Measurements from ENCODE around the gene PTGES3. TPM values are rescaled to one million over a fixed set of nuclear protein-coding genes. Genes with fewer than 3 reads are reported as not detected.
"Not testable (repeated sequence)": the region's sequence is repeated elsewhere in the genome, so short reads cannot be mapped to it uniquely, and the experiment has no call there.

Gene PTGES3
- total RNA-seq, 5 donors from 2014 or later (not counting 1 experiment from before 2014, with no cell fraction given): 121 to 155 (median 145) TPM

DNA sequence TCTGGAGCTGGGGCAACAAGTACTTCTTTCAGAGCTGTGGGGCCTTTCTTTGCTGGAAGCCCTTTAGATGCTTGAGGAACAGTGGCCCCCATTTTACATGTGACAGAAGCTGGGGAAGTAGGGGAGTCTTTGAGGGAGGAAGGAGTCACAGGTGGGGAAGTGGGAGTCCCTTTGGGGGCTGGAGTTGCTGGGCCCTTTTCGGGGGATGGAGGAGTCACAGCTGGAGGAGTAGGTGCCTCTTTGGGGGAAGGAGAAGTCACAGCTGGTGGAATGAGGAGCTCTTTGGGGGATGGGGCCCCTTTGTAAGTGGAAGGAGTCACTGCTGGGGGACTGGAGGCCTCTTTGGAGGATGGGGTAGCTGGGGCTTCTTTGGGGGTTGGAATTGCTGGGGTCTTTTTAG, 28.4 kb upstream of the PTGES3 start:
- H3K36me3 ChIP-seq (ENCODE audit: control insufficient read depth in 2 of 2, extremely low read depth in 1 of 2, insufficient read depth in 1 of 2, low read length in 1 of 2): peaks cover 10 to 84% of the 10 kb centered on the region in 2 donors
- DNase-seq (no peak), ATAC-seq (replicated peaks in 1 of 4) (no peak)
- peaks cover 33 to 53% of the 10 kb centered on the region in 2 experiments for H3K4me1 ChIP-seq (ENCODE audit: control insufficient read depth in 1 of 2, extremely low read depth in 1 of 2, insufficient read depth in 2 of 2, low read length in 2 of 2)
- ChIA-PET CTCF (interaction anchor here in 1 of 2 donors (0.6 to 0.7 kb wide), 2 partner anchors 457 to 686 kb away, joined by 3 to 4 read pairs; no protein-coding TSS in a partner anchor), POLR2A (interaction anchor here in 1 of 2 donors (0.6 to 0.8 kb wide), 2 partner anchors 67 to 473 kb away, joined by 4 to 5 read pairs; no protein-coding TSS in a partner anchor)
- H3K4me3 Mint-ChIP-seq: peak overlapping the region in 1 of 3 donors; percentile 15
- H3K27me3 ChIP-seq (replicated peaks in 1 of 2; ENCODE audit: control insufficient read depth in 2 of 2, extremely low read depth in 1 of 2, insufficient read depth in 2 of 2, low read length in 1 of 2): no peaks in the 10 kb centered on the region
- H3K27ac Mint-ChIP-seq: peak overlapping the region; percentile 46 to 62
- H3K4me1 Mint-ChIP-seq: peaks cover 49 to 53% (median 52%) of the 10 kb centered on the region in 3 donors
- H3K27me3 Mint-ChIP-seq: no peaks in the 10 kb centered on the region
- 38% methylated on average over 1 of the region's 1 CpG for WGBS (ENCODE audit: insufficient coverage)
- H3K4me3 ChIP-seq (ENCODE audit: control insufficient read depth in 1 of 2, extremely low read depth in 1 of 2, low read length in 1 of 2): no peak overlapping the region
- H3K9me3 ChIP-seq: no peaks in the 10 kb centered on the region
- no peaks in the 10 kb centered on the region for H3K9me3 Mint-ChIP-seq
- peaks cover 66% of the 10 kb centered on the region for H3K36me3 Mint-ChIP-seq
- peak overlapping the region; percentile 12 for H3K27ac ChIP-seq (ENCODE audit: low read length)

- Mint-ChIP-seq H3K36me3 (peaks cover 68% of the 10 kb centered on the region), H3K9me3 (no peaks in the 10 kb centered on the region), H3K27ac (peak overlapping the region; percentile 6 to 62), H3K4me1 (peaks cover 45 to 46% (median 45%) of the 10 kb centered on the region in 3 donors), H3K27me3 (no peaks in the 10 kb centered on the region), H3K4me3 (peak overlapping the region in 1 of 3 donors; percentile 15)
- Histone ChIP-seq H3K9me3 (no peaks in the 10 kb centered on the region), H3K36me3 (ENCODE audit: control insufficient read depth in 2 of 2, extremely low read depth in 1 of 2, insufficient read depth in 1 of 2, low read length in 1 of 2) (peaks cover 10 to 82% of the 10 kb centered on the region in 2 donors), H3K4me3 (ENCODE audit: control insufficient read depth in 1 of 2, extremely low read depth in 1 of 2, low read length in 1 of 2) (no peak overlapping the region), H3K4me1 (ENCODE audit: control insufficient read depth in 1 of 2, extremely low read depth in 1 of 2, insufficient read depth in 2 of 2, low read length in 2 of 2) (peaks cover 27 to 47% of the 10 kb centered on the region in 2 experiments), H3K27me3 (replicated peaks in 1 of 2; ENCODE audit: control insufficient read depth in 2 of 2, extremely low read depth in 1 of 2, insufficient read depth in 2 of 2, low read length in 1 of 2) (no peaks in the 10 kb centered on the region), H3K27ac (ENCODE audit: low read length) (no peak overlapping the region)
- DNase-seq (no peak), ATAC-seq (replicated peaks in 1 of 4) (no peak)
- 93% methylated on average over 8 of the region's 8 CpGs for WGBS (ENCODE audit: insufficient coverage)
- POLR2A ChIA-PET: interaction anchor here (0.5 to 0.8 kb wide), 2 partner anchors 66 to 69 kb away, joined by 3 to 4 read pairs; no protein-coding TSS in a partner anchor
- CTCF ChIA-PET: no interaction called here
These were observed 27.7 kb upstream of the PTGES3 start for GRCh38 chr12:56715798-56716197.

DNA sequence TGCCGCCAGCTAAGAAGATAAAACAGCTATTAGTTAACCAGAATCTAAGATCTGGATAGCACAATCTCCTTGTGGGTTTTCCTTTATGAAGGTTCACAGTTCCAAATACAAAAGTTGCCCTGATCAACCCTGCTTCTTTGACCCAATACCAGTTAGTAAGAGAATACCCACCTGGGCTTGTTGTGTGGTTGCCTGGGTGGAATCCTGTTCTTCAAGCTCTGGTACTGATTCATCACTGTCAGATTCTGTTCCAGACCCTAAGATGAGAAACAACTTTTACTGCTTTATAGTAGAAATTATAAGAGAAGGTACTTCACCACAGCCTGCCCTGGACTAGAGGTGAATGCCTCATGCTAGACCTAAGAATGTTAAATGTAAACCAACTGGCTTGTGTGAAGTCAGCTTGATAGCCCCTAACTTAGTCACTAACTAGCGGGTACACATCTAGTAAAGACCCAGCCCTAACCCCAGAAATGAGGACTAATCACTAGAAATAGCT, 26.4 kb upstream of the PTGES3 start:
- CTCF ChIA-PET: interaction anchor here in 1 of 2 donors (0.5 kb wide), 1 partner anchor 14 kb away, joined by 5 read pairs; no protein-coding TSS in a partner anchor

DNA sequence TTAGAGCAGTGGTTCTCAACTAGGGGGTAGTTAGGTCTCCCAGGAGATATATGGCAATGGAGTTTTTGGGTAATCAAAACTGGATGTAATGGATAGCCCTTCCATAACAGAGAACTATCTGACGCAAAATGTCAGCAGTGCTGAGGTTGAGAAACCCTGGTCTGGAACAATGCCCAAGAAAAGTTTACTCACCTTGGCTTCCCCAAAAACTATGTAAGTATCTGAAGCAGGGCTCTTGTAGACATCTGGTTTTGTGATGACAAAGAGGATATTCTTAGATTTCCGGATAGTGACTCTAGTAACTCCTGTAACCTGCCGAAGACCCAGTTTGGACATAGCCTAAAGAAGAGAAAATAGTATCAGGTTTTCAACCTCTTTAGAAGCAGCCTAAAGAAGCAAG, 25.3 kb upstream of the PTGES3 start:
- Mint-ChIP-seq H3K36me3 (peaks cover 48% of the 10 kb centered on the region), H3K27ac (no peak overlapping the region)

More for the DNA sequence above, 26.4 kb upstream of the PTGES3 start:
- Histone ChIP-seq H3K36me3 (ENCODE audit: control insufficient read depth in 2 of 2, extremely low read depth in 1 of 2, insufficient read depth in 1 of 2, low read length in 1 of 2) (peaks cover 10 to 69% of the 10 kb centered on the region in 2 donors), H3K27ac (ENCODE audit: low read length) (no peak overlapping the region), H3K4me1 (ENCODE audit: control insufficient read depth in 1 of 2, extremely low read depth in 1 of 2, insufficient read depth in 2 of 2, low read length in 2 of 2) (peaks cover 15 to 34% of the 10 kb centered on the region in 2 experiments), H3K4me3 (ENCODE audit: control insufficient read depth in 1 of 2, extremely low read depth in 1 of 2, low read length in 1 of 2) (no peak overlapping the region), H3K27me3 (replicated peaks in 1 of 2; ENCODE audit: control insufficient read depth in 2 of 2, extremely low read depth in 1 of 2, insufficient read depth in 2 of 2, low read length in 1 of 2) (no peaks in the 10 kb centered on the region), H3K9me3 (no peaks in the 10 kb centered on the region)
- Mint-ChIP-seq H3K9me3 (no peaks in the 10 kb centered on the region), H3K36me3 (peaks cover 56% of the 10 kb centered on the region), H3K27me3 (no peaks in the 10 kb centered on the region), H3K4me1 (peaks cover 32 to 33% (median 32%) of the 10 kb centered on the region in 3 donors), H3K4me3 (no peak overlapping the region), H3K27ac (no peak overlapping the region)
- POLR2A ChIA-PET: no interaction called here
- DNase-seq: no peak
- 100% methylated on average over 1 of the region's 2 CpGs for WGBS (ENCODE audit: insufficient coverage)
- no peak for ATAC-seq (replicated peaks in 1 of 4)

GRCh38 chr12:56709759-56710376, 21.8 kb upstream of the PTGES3 start:
- no peaks in the 10 kb centered on the region for H3K9me3 ChIP-seq
- no peaks in the 10 kb centered on the region for H3K27me3 Mint-ChIP-seq
- H3K9me3 Mint-ChIP-seq: no peaks in the 10 kb centered on the region
- ATAC-seq (replicated peaks in 1 of 4): peak in 1 of 4 experiments; percentile 56
- no peak for DNase-seq
- H3K36me3 ChIP-seq (ENCODE audit: control insufficient read depth in 2 of 2, extremely low read depth in 1 of 2, insufficient read depth in 1 of 2, low read length in 1 of 2): peaks cover 7 to 33% of the 10 kb centered on the region in 2 donors
- H3K4me3 ChIP-seq (ENCODE audit: control insufficient read depth in 1 of 2, extremely low read depth in 1 of 2, low read length in 1 of 2): no peak overlapping the region
- H3K27ac ChIP-seq (ENCODE audit: low read length): no peak overlapping the region
- H3K4me1 ChIP-seq (ENCODE audit: control insufficient read depth in 1 of 2, extremely low read depth in 1 of 2, insufficient read depth in 2 of 2, low read length in 2 of 2): no peaks in the 10 kb centered on the region
- WGBS (ENCODE audit: insufficient coverage): no CpG with 5 or more reads among the region's 5 CpGs
- CTCF ChIA-PET: interaction anchor here in 1 of 2 donors (0.5 to 0.6 kb wide), 2 partner anchors 17 to 359 kb away, joined by 4 read pairs; no protein-coding TSS in a partner anchor
- H3K27ac Mint-ChIP-seq: peak overlapping the region in 1 of 2 donors; percentile 71
- peaks cover 0 to 4% (median 3%) of the 10 kb centered on the region in 3 donors for H3K4me1 Mint-ChIP-seq
- H3K36me3 Mint-ChIP-seq: peaks cover 33% of the 10 kb centered on the region
- no peak overlapping the region for H3K4me3 Mint-ChIP-seq
- H3K27me3 ChIP-seq (replicated peaks in 1 of 2; ENCODE audit: control insufficient read depth in 2 of 2, extremely low read depth in 1 of 2, insufficient read depth in 2 of 2, low read length in 1 of 2): no peaks in the 10 kb centered on the region
- POLR2A ChIA-PET: interaction anchor here (0.5 to 0.7 kb wide), 4 partner anchors 23 to 418 kb away, joined by 3 to 12 read pairs (median 4); no protein-coding TSS in a partner anchor

More for the DNA sequence above, 25.3 kb upstream of the PTGES3 start:
- POLR2A ChIA-PET: interaction anchor here (0.6 to 0.8 kb wide), 3 partner anchors 29 to 101 kb away, joined by 3 to 6 read pairs (median 3); no protein-coding TSS in a partner anchor
- Mint-ChIP-seq H3K4me3 (no peak overlapping the region), H3K4me1 (peaks cover 22 to 23% (median 23%) of the 10 kb centered on the region in 3 donors), H3K9me3 (no peaks in the 10 kb centered on the region), H3K27me3 (no peaks in the 10 kb centered on the region)
- 100% methylated on average over 1 of the region's 3 CpGs for WGBS (ENCODE audit: insufficient coverage)
- CTCF ChIA-PET: no interaction called here
- no peak overlapping the region for H3K27ac ChIP-seq (ENCODE audit: low read length)
- H3K4me3 ChIP-seq (ENCODE audit: control insufficient read depth in 1 of 2, extremely low read depth in 1 of 2, low read length in 1 of 2): no peak overlapping the region
- DNase-seq: no peak
- ATAC-seq (replicated peaks in 1 of 4): no peak
- no peaks in the 10 kb centered on the region for H3K27me3 ChIP-seq (replicated peaks in 1 of 2; ENCODE audit: control insufficient read depth in 2 of 2, extremely low read depth in 1 of 2, insufficient read depth in 2 of 2, low read length in 1 of 2)
- peaks cover 7 to 59% of the 10 kb centered on the region in 2 donors for H3K36me3 ChIP-seq (ENCODE audit: control insufficient read depth in 2 of 2, extremely low read depth in 1 of 2, insufficient read depth in 1 of 2, low read length in 1 of 2)
- peaks cover 5 to 22% of the 10 kb centered on the region in 2 experiments for H3K4me1 ChIP-seq (ENCODE audit: control insufficient read depth in 1 of 2, extremely low read depth in 1 of 2, insufficient read depth in 2 of 2, low read length in 2 of 2)
- no peaks in the 10 kb centered on the region for H3K9me3 ChIP-seq

GRCh38 chr12:56704522-56704921, 16.4 kb upstream of the PTGES3 start:
- ATAC-seq (replicated peaks in 1 of 4); H3K36me3 ChIP-seq (ENCODE audit: control insufficient read depth in 2 of 2, extremely low read depth in 1 of 2, insufficient read depth in 1 of 2, low read length in 1 of 2); H3K9me3 ChIP-seq; H3K27ac Mint-ChIP-seq; H3K4me3 Mint-ChIP-seq; H3K36me3 Mint-ChIP-seq; H3K27me3 ChIP-seq (replicated peaks in 1 of 2; ENCODE audit: control insufficient read depth in 2 of 2, extremely low read depth in 1 of 2, insufficient read depth in 2 of 2, low read length in 1 of 2); H3K27me3 Mint-ChIP-seq; CTCF ChIA-PET; H3K4me1 ChIP-seq (ENCODE audit: control insufficient read depth in 1 of 2, extremely low read depth in 1 of 2, insufficient read depth in 2 of 2, low read length in 2 of 2); H3K9me3 Mint-ChIP-seq; H3K4me1 Mint-ChIP-seq; H3K27ac ChIP-seq (ENCODE audit: low read length); H3K4me3 ChIP-seq (ENCODE audit: control insufficient read depth in 1 of 2, extremely low read depth in 1 of 2, low read length in 1 of 2); DNase-seq: not testable (repeated sequence)
- 91% methylated on average over 4 of the region's 5 CpGs for WGBS (ENCODE audit: insufficient coverage)
- POLR2A ChIA-PET: interaction anchor here in 1 of 2 donors (0.6 kb wide), 1 partner anchor 214 kb away, joined by 3 read pairs; no protein-coding TSS in a partner anchor

Data from T-cell (primary cell).